Measurements from ENCODE around the gene GPC5. TPM values are rescaled to one million over a fixed set of nuclear protein-coding genes. Genes with fewer than 3 reads are reported as not detected.

GPC5 gene
- total RNA-seq, 1 experiment from 2014 or later: 0.26 TPM

DNA sequence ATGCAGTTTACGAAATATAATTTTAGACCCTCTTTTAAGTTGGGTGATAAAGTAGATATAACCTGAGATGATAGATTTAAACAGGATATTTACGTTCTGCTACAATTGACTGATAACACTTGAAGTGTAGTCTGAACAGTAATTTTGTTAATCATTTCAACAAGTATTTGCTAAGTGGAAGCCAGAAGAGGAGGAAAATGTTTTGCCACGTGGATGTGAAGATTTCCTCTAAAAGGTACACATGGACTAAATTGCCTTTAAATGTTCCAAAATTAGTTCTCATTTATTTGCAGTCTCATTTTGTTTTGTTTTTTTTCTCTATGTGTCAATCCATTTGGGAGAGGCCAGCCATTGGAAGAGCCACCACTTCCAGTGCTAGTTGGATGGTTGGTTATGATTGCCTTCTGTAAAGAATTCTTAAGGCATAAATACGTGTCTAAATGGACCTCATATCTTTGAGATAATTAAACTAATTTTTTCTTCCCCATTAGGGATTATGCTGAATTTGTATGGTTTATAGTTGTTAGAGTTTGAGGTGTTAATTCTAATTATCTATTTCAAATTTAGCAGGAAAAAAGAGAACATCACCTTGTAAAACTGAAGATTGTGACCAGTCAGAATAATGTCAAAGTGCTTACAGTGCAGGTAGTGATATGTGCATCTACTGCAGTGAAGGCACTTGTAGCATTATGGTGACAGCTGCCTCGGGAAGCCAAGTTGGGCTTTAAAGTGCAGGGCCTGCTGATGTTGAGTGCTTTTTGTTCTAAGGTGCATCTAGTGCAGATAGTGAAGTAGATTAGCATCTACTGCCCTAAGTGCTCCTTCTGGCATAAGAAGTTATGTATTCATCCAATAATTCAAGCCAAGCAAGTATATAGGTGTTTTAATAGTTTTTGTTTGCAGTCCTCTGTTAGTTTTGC lies 48.2 kb upstream of the GPC5 start:
- Histone ChIP-seq H3K27me3 (ENCODE audit: control insufficient read depth, insufficient read depth, low read length) (peaks cover 7% of the 10 kb centered on the region; the same call in 1 of the 2 replicates), H3K4me1 (ENCODE audit: control insufficient read depth, insufficient read depth, low read length) (peaks cover 9% of the 10 kb centered on the region), H3K9me3 (ENCODE audit: control insufficient read depth, insufficient read depth, low read depth, low read length) (no peaks in the 10 kb centered on the region), H3K4me3 (ENCODE audit: low read depth in 2 of 2, low read length in 2 of 2) (peak overlapping the region; percentile 67 to 74), H3K36me3 (ENCODE audit: control insufficient read depth, insufficient read depth, low read length) (peaks cover 52% of the 10 kb centered on the region), H3K27ac (ENCODE audit: low read length) (peak overlapping the region; percentile 90; the same call in 1 of the 2 replicates)
- in situ Hi-C loops (cut with HindIII; ENCODE audit: low pct_unique_long_range_greater_than_20kb, low sequenced_read_pairs) (no loop called here), intact Hi-C loops (cut with micrococcal nuclease; ENCODE audit: unreplicated experiment) (loop anchor here (5.0 kb wide), 1 partner anchor 218 kb away; no protein-coding TSS in a partner anchor)
- no TSS peak for BruUV-seq (replicated peaks)
- TF ChIP-seq, protein P1, sequence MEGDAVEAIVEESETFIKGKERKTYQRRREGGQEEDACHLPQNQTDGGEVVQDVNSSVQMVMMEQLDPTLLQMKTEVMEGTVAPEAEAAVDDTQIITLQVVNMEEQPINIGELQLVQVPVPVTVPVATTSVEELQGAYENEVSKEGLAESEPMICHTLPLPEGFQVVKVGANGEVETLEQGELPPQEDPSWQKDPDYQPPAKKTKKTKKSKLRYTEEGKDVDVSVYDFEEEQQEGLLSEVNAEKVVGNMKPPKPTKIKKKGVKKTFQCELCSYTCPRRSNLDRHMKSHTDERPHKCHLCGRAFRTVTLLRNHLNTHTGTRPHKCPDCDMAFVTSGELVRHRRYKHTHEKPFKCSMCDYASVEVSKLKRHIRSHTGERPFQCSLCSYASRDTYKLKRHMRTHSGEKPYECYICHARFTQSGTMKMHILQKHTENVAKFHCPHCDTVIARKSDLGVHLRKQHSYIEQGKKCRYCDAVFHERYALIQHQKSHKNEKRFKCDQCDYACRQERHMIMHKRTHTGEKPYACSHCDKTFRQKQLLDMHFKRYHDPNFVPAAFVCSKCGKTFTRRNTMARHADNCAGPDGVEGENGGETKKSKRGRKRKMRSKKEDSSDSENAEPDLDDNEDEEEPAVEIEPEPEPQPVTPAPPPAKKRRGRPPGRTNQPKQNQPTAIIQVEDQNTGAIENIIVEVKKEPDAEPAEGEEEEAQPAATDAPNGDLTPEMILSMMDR (IDR thresholded peaks at IDR 0.05): no peak
- TF ChIP-seq SIN3A (IDR thresholded peaks at IDR 0.05; ENCODE audit: borderline replicate concordance, insufficient read depth, low read depth, low read length): no peak
- no peak for TF ChIP-seq TCF7L2 (IDR thresholded peaks at IDR 0.05; ENCODE audit: low read depth, low read length)
- TF ChIP-seq POLR2AphosphoS5 (IDR thresholded peaks at IDR 0.05; ENCODE audit: low read depth, low read length): no peak
- TF ChIP-seq, protein P2, sequence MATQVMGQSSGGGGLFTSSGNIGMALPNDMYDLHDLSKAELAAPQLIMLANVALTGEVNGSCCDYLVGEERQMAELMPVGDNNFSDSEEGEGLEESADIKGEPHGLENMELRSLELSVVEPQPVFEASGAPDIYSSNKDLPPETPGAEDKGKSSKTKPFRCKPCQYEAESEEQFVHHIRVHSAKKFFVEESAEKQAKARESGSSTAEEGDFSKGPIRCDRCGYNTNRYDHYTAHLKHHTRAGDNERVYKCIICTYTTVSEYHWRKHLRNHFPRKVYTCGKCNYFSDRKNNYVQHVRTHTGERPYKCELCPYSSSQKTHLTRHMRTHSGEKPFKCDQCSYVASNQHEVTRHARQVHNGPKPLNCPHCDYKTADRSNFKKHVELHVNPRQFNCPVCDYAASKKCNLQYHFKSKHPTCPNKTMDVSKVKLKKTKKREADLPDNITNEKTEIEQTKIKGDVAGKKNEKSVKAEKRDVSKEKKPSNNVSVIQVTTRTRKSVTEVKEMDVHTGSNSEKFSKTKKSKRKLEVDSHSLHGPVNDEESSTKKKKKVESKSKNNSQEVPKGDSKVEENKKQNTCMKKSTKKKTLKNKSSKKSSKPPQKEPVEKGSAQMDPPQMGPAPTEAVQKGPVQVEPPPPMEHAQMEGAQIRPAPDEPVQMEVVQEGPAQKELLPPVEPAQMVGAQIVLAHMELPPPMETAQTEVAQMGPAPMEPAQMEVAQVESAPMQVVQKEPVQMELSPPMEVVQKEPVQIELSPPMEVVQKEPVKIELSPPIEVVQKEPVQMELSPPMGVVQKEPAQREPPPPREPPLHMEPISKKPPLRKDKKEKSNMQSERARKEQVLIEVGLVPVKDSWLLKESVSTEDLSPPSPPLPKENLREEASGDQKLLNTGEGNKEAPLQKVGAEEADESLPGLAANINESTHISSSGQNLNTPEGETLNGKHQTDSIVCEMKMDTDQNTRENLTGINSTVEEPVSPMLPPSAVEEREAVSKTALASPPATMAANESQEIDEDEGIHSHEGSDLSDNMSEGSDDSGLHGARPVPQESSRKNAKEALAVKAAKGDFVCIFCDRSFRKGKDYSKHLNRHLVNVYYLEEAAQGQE (IDR thresholded peaks at IDR 0.05; ENCODE audit: insufficient read depth in 1 of 2, low read depth in 2 of 2, low read length in 1 of 2): no peak
- ChIA-PET POLR2A (no interaction called here), CTCF (no interaction called here)
- DNase-seq (ENCODE audit: low read depth, low spot score) (no peak), ATAC-seq (no peak)

DNA sequence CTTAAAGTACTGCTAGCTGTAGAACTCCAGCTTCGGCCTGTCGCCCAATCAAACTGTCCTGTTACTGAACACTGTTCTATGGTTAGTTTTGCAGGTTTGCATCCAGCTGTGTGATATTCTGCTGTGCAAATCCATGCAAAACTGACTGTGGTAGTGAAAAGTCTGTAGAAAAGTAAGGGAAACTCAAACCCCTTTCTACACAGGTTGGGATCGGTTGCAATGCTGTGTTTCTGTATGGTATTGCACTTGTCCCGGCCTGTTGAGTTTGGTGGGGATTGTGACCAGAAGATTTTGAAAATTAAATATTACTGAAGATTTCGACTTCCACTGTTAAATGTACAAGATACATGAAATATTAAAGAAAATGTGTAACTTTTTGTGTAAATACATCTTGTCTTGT lies 47.3 kb upstream of the GPC5 start:
- no peak for ATAC-seq
- no TSS peak for BruUV-seq (replicated peaks)
- Histone ChIP-seq H3K27ac (ENCODE audit: low read length) (no peak overlapping the region), H3K4me3 (ENCODE audit: low read depth in 2 of 2, low read length in 2 of 2) (no peak overlapping the region), H3K9me3 (ENCODE audit: control insufficient read depth, insufficient read depth, low read depth, low read length) (no peaks in the 10 kb centered on the region), H3K27me3 (ENCODE audit: control insufficient read depth, insufficient read depth, low read length) (no peaks in the 10 kb centered on the region; the same call in 1 of the 2 replicates), H3K36me3 (ENCODE audit: control insufficient read depth, insufficient read depth, low read length) (peaks cover 58% of the 10 kb centered on the region), H3K4me1 (ENCODE audit: control insufficient read depth, insufficient read depth, low read length) (peaks cover 9% of the 10 kb centered on the region)
- no peak for DNase-seq (ENCODE audit: low read depth, low spot score)
- POLR2A ChIA-PET: no interaction called here
- TF ChIP-seq POLR2AphosphoS5 (IDR thresholded peaks at IDR 0.05; ENCODE audit: low read depth, low read length): no peak
- TF ChIP-seq, protein P2 (IDR thresholded peaks at IDR 0.05; ENCODE audit: insufficient read depth in 1 of 2, low read depth in 2 of 2, low read length in 1 of 2): no peak
- TF ChIP-seq, protein P1 (IDR thresholded peaks at IDR 0.05): no peak
- TF ChIP-seq TCF7L2 (IDR thresholded peaks at IDR 0.05; ENCODE audit: low read depth, low read length): no peak
- no peak for TF ChIP-seq SIN3A (IDR thresholded peaks at IDR 0.05; ENCODE audit: borderline replicate concordance, insufficient read depth, low read depth, low read length)
- CTCF ChIA-PET: no interaction called here
- in situ Hi-C loops (cut with HindIII; ENCODE audit: low pct_unique_long_range_greater_than_20kb, low sequenced_read_pairs) (no loop called here), intact Hi-C loops (cut with micrococcal nuclease; ENCODE audit: unreplicated experiment) (no loop called here)
